ENCODE measurements around the gene MTUS2. TPM values are rescaled to one million over a fixed set of nuclear protein-coding genes. Genes with fewer than 3 reads are reported as not detected.

Gene MTUS2
- total and polyA plus RNA-seq, 2 experiments from 2014 or later: 0.27 to 0.38 TPM

DNA sequence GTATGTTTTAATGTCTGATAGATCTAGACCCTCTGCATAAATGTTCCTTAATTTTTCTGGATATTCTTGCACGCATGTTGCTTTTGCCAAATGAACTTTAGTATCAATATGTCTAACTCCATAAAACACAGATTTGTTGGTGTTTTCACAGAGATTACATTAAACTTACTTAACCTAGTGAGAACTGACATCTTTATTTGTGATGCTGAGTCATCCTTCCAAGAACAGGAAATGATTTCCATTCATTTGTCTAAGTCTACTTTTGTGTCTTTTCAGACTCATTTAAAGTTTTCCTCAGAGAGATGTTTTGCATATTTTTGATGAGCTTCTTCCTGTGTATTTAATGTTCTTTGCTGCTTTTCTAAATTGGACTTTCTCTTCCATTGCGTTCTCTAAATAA lies 591.3 kb downstream of the MTUS2 start:
- Histone ChIP-seq H3K36me3 (ENCODE audit: insufficient read depth) (no peaks in the 10 kb centered on the region), H3F3A (replicated peaks; ENCODE audit: low read depth) (no peaks in the 10 kb centered on the region), H3K79me2 (replicated peaks; ENCODE audit: insufficient read depth) (no peaks in the 10 kb centered on the region), H3K4me2 (no peak overlapping the region), H3K27me3 (ENCODE audit: insufficient read depth) (no peaks in the 10 kb centered on the region), H4K20me1 (replicated peaks; ENCODE audit: insufficient read depth) (no peaks in the 10 kb centered on the region), H3K4me1 (ENCODE audit: insufficient read depth) (peaks cover 1% of the 10 kb centered on the region; the same call in 1 of the 2 replicates), H3K27ac (ENCODE audit: low read depth) (no peak overlapping the region), H3K4me3 (no peak overlapping the region), H2AFZ (no peak overlapping the region), H3K9me2 (ENCODE audit: insufficient read depth) (0 out of 2 replicates have a peak, but pooled peaks cover 2% of the 10 kb centered on the region)
- Mint-ChIP-seq H3K4me1 (no peaks in the 10 kb centered on the region), H3K27me3 (ENCODE audit: insufficient read depth, low read depth, poor library complexity) (no peaks in the 10 kb centered on the region), H3K4me3 (no peak overlapping the region), H3K36me3 (ENCODE audit: low read depth) (peaks cover 6% of the 10 kb centered on the region; the same call in 2 of the 3 replicates), H3K27ac (no peak overlapping the region), H3K9me3 (peaks cover 17% of the 10 kb centered on the region)
- DNase-seq (ENCODE audit: low spot score) (no peak), ATAC-seq (no peak)
- TF ChIP-seq CREB1 (CRISPR knock-in tag; IDR thresholded peaks at IDR 0.05; ENCODE audit: low read depth): no peak
- TF ChIP-seq, protein P1, sequence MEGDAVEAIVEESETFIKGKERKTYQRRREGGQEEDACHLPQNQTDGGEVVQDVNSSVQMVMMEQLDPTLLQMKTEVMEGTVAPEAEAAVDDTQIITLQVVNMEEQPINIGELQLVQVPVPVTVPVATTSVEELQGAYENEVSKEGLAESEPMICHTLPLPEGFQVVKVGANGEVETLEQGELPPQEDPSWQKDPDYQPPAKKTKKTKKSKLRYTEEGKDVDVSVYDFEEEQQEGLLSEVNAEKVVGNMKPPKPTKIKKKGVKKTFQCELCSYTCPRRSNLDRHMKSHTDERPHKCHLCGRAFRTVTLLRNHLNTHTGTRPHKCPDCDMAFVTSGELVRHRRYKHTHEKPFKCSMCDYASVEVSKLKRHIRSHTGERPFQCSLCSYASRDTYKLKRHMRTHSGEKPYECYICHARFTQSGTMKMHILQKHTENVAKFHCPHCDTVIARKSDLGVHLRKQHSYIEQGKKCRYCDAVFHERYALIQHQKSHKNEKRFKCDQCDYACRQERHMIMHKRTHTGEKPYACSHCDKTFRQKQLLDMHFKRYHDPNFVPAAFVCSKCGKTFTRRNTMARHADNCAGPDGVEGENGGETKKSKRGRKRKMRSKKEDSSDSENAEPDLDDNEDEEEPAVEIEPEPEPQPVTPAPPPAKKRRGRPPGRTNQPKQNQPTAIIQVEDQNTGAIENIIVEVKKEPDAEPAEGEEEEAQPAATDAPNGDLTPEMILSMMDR (conservative IDR thresholded peaks at IDR 0.05; ENCODE audit: low read depth in 2 of 2): no peak
- no peak for TF ChIP-seq ZNF331 (CRISPR knock-in tag; IDR thresholded peaks at IDR 0.05; ENCODE audit: low read depth)
- TF ChIP-seq, protein P2, sequence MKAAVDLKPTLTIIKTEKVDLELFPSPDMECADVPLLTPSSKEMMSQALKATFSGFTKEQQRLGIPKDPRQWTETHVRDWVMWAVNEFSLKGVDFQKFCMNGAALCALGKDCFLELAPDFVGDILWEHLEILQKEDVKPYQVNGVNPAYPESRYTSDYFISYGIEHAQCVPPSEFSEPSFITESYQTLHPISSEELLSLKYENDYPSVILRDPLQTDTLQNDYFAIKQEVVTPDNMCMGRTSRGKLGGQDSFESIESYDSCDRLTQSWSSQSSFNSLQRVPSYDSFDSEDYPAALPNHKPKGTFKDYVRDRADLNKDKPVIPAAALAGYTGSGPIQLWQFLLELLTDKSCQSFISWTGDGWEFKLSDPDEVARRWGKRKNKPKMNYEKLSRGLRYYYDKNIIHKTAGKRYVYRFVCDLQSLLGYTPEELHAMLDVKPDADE (IDR thresholded peaks at IDR 0.05): no peak
- no peak for TF ChIP-seq NANOG (IDR thresholded peaks at IDR 0.05; ENCODE audit: borderline replicate concordance)
- no peak for TF ChIP-seq POLR2AphosphoS5 (IDR thresholded peaks at IDR 0.05; ENCODE audit: low read depth)
- no peak for TF ChIP-seq ZNF114 (CRISPR knock-in tag; IDR thresholded peaks at IDR 0.05)
- TF ChIP-seq EZH2phosphoT487 (IDR thresholded peaks at IDR 0.05; ENCODE audit: unreplicated experiment): no peak
- TF ChIP-seq JUNB (IDR thresholded peaks at IDR 0.05; ENCODE audit: unreplicated experiment): no peak

DNA sequence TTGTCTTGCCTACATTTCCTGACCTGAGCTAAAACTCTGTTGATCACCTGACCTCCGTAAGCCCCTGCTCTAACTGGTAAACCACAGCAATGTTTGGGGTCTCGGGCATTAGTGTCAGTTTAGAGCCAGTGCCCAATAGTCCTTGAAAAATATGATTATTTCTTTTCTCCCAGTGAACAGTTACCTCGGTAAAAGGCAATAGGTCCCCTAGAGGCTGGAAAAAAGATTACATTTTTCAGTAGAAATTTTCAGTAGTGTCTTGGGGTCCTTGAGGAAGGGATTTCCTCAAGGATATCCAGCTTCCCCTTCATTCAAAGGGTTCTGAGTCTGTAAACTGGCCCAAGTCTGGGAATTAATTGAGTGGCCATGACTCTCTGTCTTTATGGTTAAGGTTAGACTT lies 597.9 kb downstream of the MTUS2 start:
- Mint-ChIP-seq H3K27me3 (ENCODE audit: insufficient read depth, low read depth, poor library complexity) (no peaks in the 10 kb centered on the region), H3K27ac (no peak overlapping the region), H3K4me3 (no peak overlapping the region), H3K4me1 (peaks cover 12% of the 10 kb centered on the region), H3K9me3 (0 out of 3 replicates have a peak, but pooled peaks cover 4% of the 10 kb centered on the region), H3K36me3 (ENCODE audit: low read depth) (no peaks in the 10 kb centered on the region)
- H3K79me2 ChIP-seq (replicated peaks; ENCODE audit: insufficient read depth): no peaks in the 10 kb centered on the region
- ATAC-seq (no peak), DNase-seq (ENCODE audit: low spot score) (peak; percentile 17)
- H3K4me1 ChIP-seq (ENCODE audit: insufficient read depth): no peaks in the 10 kb centered on the region; the same call in 1 of the 2 replicates
- H3K27me3 ChIP-seq (ENCODE audit: insufficient read depth): no peaks in the 10 kb centered on the region
- H3K4me2 ChIP-seq: no peak overlapping the region
- no peaks in the 10 kb centered on the region for H3F3A ChIP-seq (replicated peaks; ENCODE audit: low read depth)
- no peaks in the 10 kb centered on the region for H3K36me3 ChIP-seq (ENCODE audit: insufficient read depth)
- no peaks in the 10 kb centered on the region for H4K20me1 ChIP-seq (replicated peaks; ENCODE audit: insufficient read depth)
- H3K9me2 ChIP-seq (ENCODE audit: insufficient read depth): no peaks in the 10 kb centered on the region
- H3K4me3 ChIP-seq: no peak overlapping the region
- H3K27ac ChIP-seq (ENCODE audit: low read depth): no peak overlapping the region
- no peak overlapping the region for H2AFZ ChIP-seq
- no peak for TF ChIP-seq NANOG (IDR thresholded peaks at IDR 0.05; ENCODE audit: borderline replicate concordance)
- no peak for TF ChIP-seq EZH2 (IDR thresholded peaks at IDR 0.05; ENCODE audit: low read depth, unreplicated experiment)
- TF ChIP-seq POLR2AphosphoS5 (IDR thresholded peaks at IDR 0.05; ENCODE audit: low read depth): no peak
- TF ChIP-seq, protein P1 (conservative IDR thresholded peaks at IDR 0.05; ENCODE audit: low read depth in 2 of 2): peak in 1 of 2 experiments; percentile 47; a peak in 2 of 4 replicates
- no peak for TF ChIP-seq EZH2phosphoT487 (IDR thresholded peaks at IDR 0.05; ENCODE audit: unreplicated experiment)
- no peak for TF ChIP-seq JUNB (IDR thresholded peaks at IDR 0.05; ENCODE audit: unreplicated experiment)
